Left lung (tissue), 10 donors: ENCODE measurements around the gene RALA. TPM values are rescaled to one million over a fixed set of nuclear protein-coding genes. Genes with fewer than 3 reads are reported as not detected.

Experiments
- ATAC-seq: fragments of 200-7000 bp; cut with Tn5 transposase; one replicate; pipeline ENCODE4 v1.9.1; 2020; ENCODE audit warnings: moderate library complexity
- DNase-seq, 4 donors: peaks; one replicate each; pipeline ENCODE4 v3.0.0-alpha.2; 2013 to 2020
- H3K27ac ChIP-seq, 2 donors: fragments of 200-600 bp; sonication (generic) in 1 of 2; one replicate each; pipeline versions ENCODE4 v1.5.0 to v1.8.0; 2020 to 2021
- H3K27me3 ChIP-seq, 2 donors: fragments of 200-600 bp; sonication (generic) in 1 of 2; one replicate each; pipeline versions ENCODE4 v1.5.0 to v1.8.0; 2020 to 2021
- H3K36me3 ChIP-seq, 2 donors: fragments of 200-600 bp; sonication (generic) in 1 of 2; one replicate each; pipeline versions ENCODE4 v1.5.0 to v1.8.0; 2020 to 2021
- H3K4me1 ChIP-seq, 2 donors: fragments of 200-600 bp; one replicate each; pipeline ENCODE4 v1.8.0; 2021
- H3K4me3 ChIP-seq, 2 donors: fragments of 200-600 bp; sonication (generic) in 1 of 2; one replicate each; pipeline versions ENCODE4 v1.5.0 to v1.8.0; 2020 to 2021; ENCODE audit warnings: mild to moderate bottlenecking in 1 of 2
- H3K9me3 ChIP-seq, 2 donors: fragments of 200-600 bp; sonication (generic) in 1 of 2; one replicate each; pipeline versions ENCODE4 v1.5.0 to v1.8.0; 2020 to 2021
- CTCF ChIP-seq, 2 donors: fragments of 200-600 bp; sonication (generic) in 1 of 2; IDR thresholded peaks; one replicate each; pipeline versions ENCODE4 v1.5.0 to v1.8.0; 2021; ENCODE audit warnings: antibody characterized with exemption in 2 of 2
- intact Hi-C, 2 donors: fragments of 100-400 bp; cut with DNase I; formaldehyde crosslinking; loops; one replicate each; pipeline versions ENCODE4 v1.11.2 to v1.14.2; 2022
- polyA plus RNA-seq, 6 donors: library from polyadenylated mRNA; unstranded; fragments of 120-200 nt; gene quantifications; one replicate each; pipeline ENCODE4 v1.2.1, GENCODE V29; 2013; ENCODE audit not compliant: insufficient read length in 6 of 6
- total RNA-seq, 2 donors: library from RNA; stranded (reverse); fragmentation: NEBNext Ultra II Directional; extraction: Animal tissue kit (Norgen Biotek cat#: 25700); gene quantifications; one replicate each; pipeline ENCODE4 v1.2.1, GENCODE V29; 2021
- donor health status: DM: no; HTN: yes; CAD: no.
- donor health status: DM: no; HTN: no; CAD: no.

Gene RALA
- total and polyA plus RNA-seq, 8 donors: 45.8 to 114 (median 91.5) TPM

- Histone ChIP-seq H3K36me3 (no peaks in the 10 kb centered on the region), H3K27ac (no peak overlapping the region), H3K27me3 (no peaks in the 10 kb centered on the region), H3K4me3 (no peak overlapping the region), H3K9me3 (no peaks in the 10 kb centered on the region), H3K4me1 (peaks cover 6 to 8% of the 10 kb centered on the region in 2 donors)
- no peak for TF ChIP-seq CTCF (IDR thresholded peaks at IDR 0.05)
- intact Hi-C loops: no loop called here
- DNase-seq (no peak), ATAC-seq (no peak)
Observed at GRCh38 chr7:39757604-39758003, 134.2 kb downstream of the RALA start.

Other genes with a start within 250 kb of the RALA start
- 10 to 100 TPM; 16.8 to 19.7 TPM for gene YAE1, start 57.2 kb upstream of the RALA start, total RNA-seq
- 10 to 100 TPM; 45.3 to 62.4 (median 52.0) TPM for gene YAE1, start 57.2 kb upstream of the RALA start, polyA plus RNA-seq